ENCODE measurements around the gene ALDH6A1.
"Not testable (repeated sequence)": the region's sequence is repeated elsewhere in the genome, so short reads cannot be mapped to it uniquely, and the experiment has no call there.

Gene ALDH6A1

GRCh38 chr14:74084277-74085046 lies at the start of gene ALDH6A1, which contains the start of gene LIN52:
TSS of gene ALDH6A1 (minus strand) at chr14:74084453. CDS start at chr14:74084394, 59 bp downstream.
TSS of gene LIN52 (plus strand) at chr14:74084956. CDS start at chr14:74084975, 19 bp downstream.
- DNase-seq (ENCODE audit: low spot score) = peak; percentile 100

- no peak for DNase-seq (ENCODE audit: low spot score)
These were observed 43.4 kb upstream of the ALDH6A1 start for GRCh38 chr14:74127634-74128033.

- no peak for DNase-seq (ENCODE audit: low spot score)
These were observed 42.2 kb upstream of the ALDH6A1 start for GRCh38 chr14:74126315-74127013.

- not testable (repeated sequence) for DNase-seq (ENCODE audit: low spot score)
These were observed 41.2 kb upstream of the ALDH6A1 start for GRCh38 chr14:74125487-74125886.

- peak; percentile 63 for DNase-seq (ENCODE audit: low spot score)
These were observed 27.4 kb upstream of the ALDH6A1 start for GRCh38 chr14:74111395-74112216.

- DNase-seq (ENCODE audit: low spot score) = no peak
These were observed 25.1 kb upstream of the ALDH6A1 start for GRCh38 chr14:74109369-74109768.

- DNase-seq (ENCODE audit: low spot score) = no peak
These were observed 21.1 kb upstream of the ALDH6A1 start for GRCh38 chr14:74105381-74105780.

- DNase-seq (ENCODE audit: low spot score) = no peak
These were observed 5.2 kb upstream of the ALDH6A1 start for GRCh38 chr14:74089251-74090020.

- no peak for DNase-seq (ENCODE audit: low spot score)
These were observed 1.6 kb upstream of the ALDH6A1 start for GRCh38 chr14:74085828-74086227.

GRCh38 chr14:74085047-74085637 lies 889 bp upstream of the ALDH6A1 start:
- DNase-seq (ENCODE audit: low spot score) = no peak

- DNase-seq (ENCODE audit: low spot score) = no peak
These were observed 423 bp downstream of the ALDH6A1 start for GRCh38 chr14:74083784-74084276.

GRCh38 chr14:74083161-74083560 lies 1.1 kb downstream of the ALDH6A1 start:
- DNase-seq (ENCODE audit: low spot score) = no peak

GRCh38 chr14:74081491-74081890 lies 2.8 kb downstream of the ALDH6A1 start:
- DNase-seq (ENCODE audit: low spot score) = no peak

GRCh38 chr14:74080820-74081460 lies 3.3 kb downstream of the ALDH6A1 start:
- DNase-seq (ENCODE audit: low spot score) = no peak

GRCh38 chr14:74077401-74077800 lies 6.9 kb downstream of the ALDH6A1 start:
- no peak for DNase-seq (ENCODE audit: low spot score)

- no peak for DNase-seq (ENCODE audit: low spot score)
These were observed 18.3 kb downstream of the ALDH6A1 start for GRCh38 chr14:74065746-74066575.

- no peak for DNase-seq (ENCODE audit: low spot score)
These were observed 19.4 kb downstream of the ALDH6A1 start for GRCh38 chr14:74064883-74065282.

- DNase-seq (ENCODE audit: low spot score) = no peak
These were observed 19.8 kb downstream of the ALDH6A1 start for GRCh38 chr14:74064426-74064825.

- no peak for DNase-seq (ENCODE audit: low spot score)
These were observed 21.5 kb downstream of the ALDH6A1 start for GRCh38 chr14:74062809-74063150.

Measured in cerebellar cortex (tissue), 1 donor.